Loucy (cell line): Measurements from ENCODE around the gene MAN1C1.
"Not testable (repeated sequence)": the region's sequence is repeated elsewhere in the genome, so short reads cannot be mapped to it uniquely, and the experiment has no call there.

Experiments
- H2AFZ ChIP-seq: fragments of 200-600 bp; sonication (generic); 2 replicates; pipeline ENCODE4 v1.6.0; 2016; ENCODE audit warnings: antibody characterized with exemption, mild to moderate bottlenecking, low read length, moderate library complexity
- H3F3A ChIP-seq: fragments of 200-600 bp; 2 replicates; pipeline ENCODE4 v1.6.0; 2016; ENCODE audit warnings: antibody characterized with exemption, low read depth, mild to moderate bottlenecking
- H3K27me3 ChIP-seq: fragments of 200-600 bp; sonication (generic); 2 replicates; pipeline ENCODE4 v1.6.1; 2014; ENCODE audit warnings: low read length, mild to moderate bottlenecking; ENCODE audit not compliant: insufficient read depth, poor library complexity, severe bottlenecking
- H3K36me3 ChIP-seq: fragments of 200-600 bp; sonication (generic); 2 replicates; pipeline ENCODE4 v1.6.1; 2016; ENCODE audit warnings: low read length; ENCODE audit not compliant: insufficient read depth
- H3K4me1 ChIP-seq: fragments of 200-600 bp; sonication (generic); 2 replicates; pipeline ENCODE4 v1.5.1; 2014; ENCODE audit warnings: low read length, mild to moderate bottlenecking; ENCODE audit not compliant: insufficient read depth, poor library complexity, severe bottlenecking
- H3K4me2 ChIP-seq: fragments of 200-600 bp; sonication (generic); 2 replicates; pipeline ENCODE4 v1.6.0; 2014; ENCODE audit warnings: antibody characterized with exemption, low read length, low read depth, mild to moderate bottlenecking; ENCODE audit not compliant: poor library complexity, severe bottlenecking
- H3K4me3 ChIP-seq: fragments of 200-600 bp; sonication (generic); 2 replicates; pipeline ENCODE4 v1.5.1; 2014; ENCODE audit warnings: low read length, mild to moderate bottlenecking, mixed read lengths; ENCODE audit not compliant: poor library complexity, severe bottlenecking
- H3K79me2 ChIP-seq: fragments of 200-600 bp; sonication (generic); 2 replicates; pipeline ENCODE4 v1.6.1; 2014; ENCODE audit warnings: low read length; ENCODE audit not compliant: insufficient read depth
- H3K9ac ChIP-seq: fragments of 200-600 bp; sonication (generic); 2 replicates; pipeline ENCODE4 v1.6.0; 2014; ENCODE audit warnings: mild to moderate bottlenecking, low read depth, low read length, moderate library complexity; ENCODE audit not compliant: poor library complexity, severe bottlenecking
- H3K9me2 ChIP-seq: fragments of 200-600 bp; sonication (generic); replicated peaks from 2 replicates; pipeline ENCODE4 v1.6.1; 2016; ENCODE audit warnings: low read depth, low read length, mixed read lengths
- H3K9me3 ChIP-seq: fragments of 200-600 bp; sonication (generic); 2 replicates; pipeline ENCODE4 v1.6.1; 2014; ENCODE audit warnings: mild to moderate bottlenecking, antibody characterized with exemption, low read length, low read depth; ENCODE audit not compliant: insufficient read depth
- H4K20me1 ChIP-seq: fragments of 200-600 bp; sonication (generic); 2 replicates; pipeline ENCODE4 v1.6.0; 2014; ENCODE audit warnings: antibody characterized with exemption, low read length, mild to moderate bottlenecking; ENCODE audit not compliant: insufficient read depth, poor library complexity, severe bottlenecking
- EZH2phosphoT487 ChIP-seq: fragments of 200-600 bp; IDR thresholded peaks from 2 replicates; pipeline ENCODE4 v1.6.1; 2018; ENCODE audit warnings: antibody characterized with exemption, mild to moderate bottlenecking, moderate library complexity, borderline replicate concordance
- TF ChIP-seq, protein P1 (sequence below): fragments of 200-600 bp; sonication (generic); conservative IDR thresholded peaks from 2 replicates; pipeline ENCODE4 v1.5.1; 2014; ENCODE audit warnings: mild to moderate bottlenecking, antibody characterized with exemption, low read length

The MAN1C1 gene

DNA sequence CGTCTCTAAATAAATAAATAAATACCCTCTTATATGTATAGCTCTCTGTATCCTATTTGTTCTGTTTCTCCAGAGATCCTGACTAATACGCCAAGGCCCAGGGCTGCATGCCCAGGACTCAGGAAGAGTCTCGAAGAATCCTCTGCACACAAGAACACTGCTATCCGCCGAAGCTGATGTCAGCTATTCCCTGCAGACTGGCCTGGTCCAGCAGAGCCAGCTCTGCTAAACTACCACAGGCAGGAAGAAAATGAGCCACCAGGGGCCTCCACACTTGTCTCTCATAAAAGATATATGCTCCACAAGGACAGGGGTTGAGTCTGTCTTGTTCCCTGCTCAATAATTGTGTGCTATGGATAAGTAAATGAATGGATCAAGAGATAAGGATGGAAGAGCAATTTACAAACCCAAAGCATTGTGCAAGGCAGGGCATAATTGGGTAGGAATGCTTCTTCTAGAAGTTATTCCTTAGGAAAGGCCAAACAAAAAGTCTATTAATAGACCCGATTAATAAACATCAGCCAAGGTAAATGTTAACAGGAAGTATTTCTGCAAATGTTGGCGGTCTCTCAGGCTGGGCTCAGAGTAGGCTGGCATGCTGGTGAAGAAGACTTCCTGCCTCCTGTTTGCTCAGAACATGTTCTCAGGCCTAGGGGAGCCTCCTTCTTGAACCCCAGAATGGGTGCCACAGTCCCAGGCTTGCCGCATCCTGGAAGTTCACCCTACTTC is 26.3 kb upstream of the MAN1C1 start:
- no peaks in the 10 kb centered on the region for H3K9me2 ChIP-seq

DNA sequence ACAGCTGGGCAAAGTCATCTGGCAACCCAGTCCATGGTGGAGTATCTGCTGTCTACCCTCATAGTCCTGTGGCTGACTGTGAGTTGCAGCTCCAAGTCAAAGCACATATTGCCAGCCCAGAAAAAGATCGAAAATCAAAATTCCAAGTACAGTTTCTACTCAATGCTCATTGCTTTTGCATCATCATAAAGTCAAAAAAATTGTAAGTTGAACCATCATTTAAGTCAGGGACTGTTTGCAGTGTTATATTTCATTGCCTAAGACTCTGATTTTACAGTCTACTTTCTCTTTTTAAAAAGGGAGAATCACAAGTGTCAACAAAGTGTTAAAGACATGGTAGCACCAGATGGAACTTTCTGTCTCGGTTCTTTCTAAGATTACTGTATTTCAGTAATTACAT is 22.7 kb upstream of the MAN1C1 start:
- no peak for TF ChIP-seq EZH2phosphoT487
- TF ChIP-seq, protein P1, sequence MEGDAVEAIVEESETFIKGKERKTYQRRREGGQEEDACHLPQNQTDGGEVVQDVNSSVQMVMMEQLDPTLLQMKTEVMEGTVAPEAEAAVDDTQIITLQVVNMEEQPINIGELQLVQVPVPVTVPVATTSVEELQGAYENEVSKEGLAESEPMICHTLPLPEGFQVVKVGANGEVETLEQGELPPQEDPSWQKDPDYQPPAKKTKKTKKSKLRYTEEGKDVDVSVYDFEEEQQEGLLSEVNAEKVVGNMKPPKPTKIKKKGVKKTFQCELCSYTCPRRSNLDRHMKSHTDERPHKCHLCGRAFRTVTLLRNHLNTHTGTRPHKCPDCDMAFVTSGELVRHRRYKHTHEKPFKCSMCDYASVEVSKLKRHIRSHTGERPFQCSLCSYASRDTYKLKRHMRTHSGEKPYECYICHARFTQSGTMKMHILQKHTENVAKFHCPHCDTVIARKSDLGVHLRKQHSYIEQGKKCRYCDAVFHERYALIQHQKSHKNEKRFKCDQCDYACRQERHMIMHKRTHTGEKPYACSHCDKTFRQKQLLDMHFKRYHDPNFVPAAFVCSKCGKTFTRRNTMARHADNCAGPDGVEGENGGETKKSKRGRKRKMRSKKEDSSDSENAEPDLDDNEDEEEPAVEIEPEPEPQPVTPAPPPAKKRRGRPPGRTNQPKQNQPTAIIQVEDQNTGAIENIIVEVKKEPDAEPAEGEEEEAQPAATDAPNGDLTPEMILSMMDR = no peak
- Histone ChIP-seq H3K4me2 (no peak overlapping the region), H4K20me1 (no peaks in the 10 kb centered on the region), H2AFZ (no peak overlapping the region), H3K9me2 (no peaks in the 10 kb centered on the region), H3K36me3 (no peaks in the 10 kb centered on the region), H3K4me3 (no peak overlapping the region), H3K4me1 (no peaks in the 10 kb centered on the region), H3K79me2 (no peaks in the 10 kb centered on the region), H3K9me3 (no peaks in the 10 kb centered on the region), H3K27me3 (no peaks in the 10 kb centered on the region), H3F3A (no peaks in the 10 kb centered on the region), H3K9ac (no peak overlapping the region)

More for the DNA sequence above, 26.3 kb upstream of the MAN1C1 start:
- Histone ChIP-seq H3K27me3 (no peaks in the 10 kb centered on the region), H3K4me1 (no peaks in the 10 kb centered on the region), H3K36me3 (no peaks in the 10 kb centered on the region), H3F3A (no peaks in the 10 kb centered on the region), H3K4me3 (no peak overlapping the region), H3K9ac (no peak overlapping the region), H4K20me1 (no peaks in the 10 kb centered on the region), H3K4me2 (no peak overlapping the region), H3K9me3 (no peaks in the 10 kb centered on the region), H3K79me2 (no peaks in the 10 kb centered on the region), H2AFZ (no peak overlapping the region)
- no peak for TF ChIP-seq EZH2phosphoT487
- TF ChIP-seq, protein P1 = no peak; the same call in 1 of the 2 replicates

DNA sequence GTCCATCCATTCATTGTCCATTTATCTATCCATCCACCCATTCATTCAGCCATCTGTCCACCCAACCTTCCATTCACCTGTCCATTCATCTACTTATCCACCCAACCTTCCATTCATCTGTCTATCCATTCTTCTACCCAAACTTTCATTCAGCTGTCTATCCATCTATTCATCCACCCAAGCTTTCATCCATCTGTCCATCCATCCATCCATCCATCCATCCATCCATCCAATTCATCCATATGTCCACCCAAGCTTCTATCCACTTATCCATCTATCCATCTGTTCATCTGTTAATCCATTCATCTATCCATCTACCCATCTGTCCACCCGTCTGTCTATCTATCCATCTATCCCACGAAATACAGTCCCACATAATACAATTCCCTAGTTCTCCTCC is 21.6 kb upstream of the MAN1C1 start:
- no peaks in the 10 kb centered on the region for H3K27me3 ChIP-seq
- no peaks in the 10 kb centered on the region for H3K4me1 ChIP-seq
- H3K36me3 ChIP-seq = no peaks in the 10 kb centered on the region
- H3F3A ChIP-seq = no peaks in the 10 kb centered on the region
- no peaks in the 10 kb centered on the region for H3K9me2 ChIP-seq
- H2AFZ ChIP-seq = no peak overlapping the region
- H3K4me3 ChIP-seq = no peak overlapping the region
- TF ChIP-seq, protein P1 = no peak
- no peak for TF ChIP-seq EZH2phosphoT487
- no peak overlapping the region for H3K4me2 ChIP-seq
- H3K9ac ChIP-seq = no peak overlapping the region
- no peaks in the 10 kb centered on the region for H3K79me2 ChIP-seq
- no peaks in the 10 kb centered on the region for H3K9me3 ChIP-seq
- H4K20me1 ChIP-seq = no peaks in the 10 kb centered on the region

DNA sequence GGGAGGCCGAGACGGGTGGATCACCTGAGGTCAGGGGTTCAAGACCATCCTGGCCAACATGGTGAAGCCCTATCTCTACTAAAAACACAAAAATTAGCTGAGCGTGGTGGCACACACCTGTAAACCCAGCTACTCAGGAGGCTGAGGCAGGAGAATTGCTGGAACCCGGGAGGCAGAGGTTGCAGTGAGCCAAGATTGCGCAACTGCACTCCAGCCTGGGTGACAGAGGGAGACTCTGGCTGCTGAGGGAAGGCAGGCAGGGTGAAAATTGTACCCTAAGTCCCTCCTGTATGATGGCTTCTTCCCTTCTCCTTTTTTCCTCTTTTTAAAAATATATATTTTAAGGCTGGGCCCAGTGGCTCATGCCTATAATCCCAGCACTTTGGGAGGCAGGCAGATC is 19.9 kb upstream of the MAN1C1 start:
- not testable (repeated sequence) for H2AFZ ChIP-seq, H3F3A ChIP-seq, H3K79me2 ChIP-seq, H3K4me1 ChIP-seq, H4K20me1 ChIP-seq, H3K36me3 ChIP-seq, H3K9me3 ChIP-seq, H3K4me3 ChIP-seq, H3K9ac ChIP-seq, H3K9me2 ChIP-seq, H3K27me3 ChIP-seq, H3K4me2 ChIP-seq
